Measurements from ENCODE around the gene CAPZB.
A peak's percentile ranks its signal among the peaks of the same experiment; 100 is the strongest.

CAPZB gene

GRCh38 chr1:19467199-19468187, 17.8 kb downstream of the CAPZB start:
- DNase-seq: no peak

GRCh38 chr1:19466112-19466561, 19.2 kb downstream of the CAPZB start:
- no peak for DNase-seq

- no peak for DNase-seq
Measured at GRCh38 chr1:19465650-19466049, 19.7 kb downstream of the CAPZB start.

- DNase-seq: no peak
Measured at GRCh38 chr1:19465123-19465522, 20.2 kb downstream of the CAPZB start.

- no peak for DNase-seq
Measured at GRCh38 chr1:19464696-19465095, 20.6 kb downstream of the CAPZB start.

- no peak for DNase-seq
Measured at GRCh38 chr1:19463504-19463803, 21.9 kb downstream of the CAPZB start.

- no peak for DNase-seq
Measured at GRCh38 chr1:19462781-19463503, 22.4 kb downstream of the CAPZB start.

- no peak for DNase-seq
Measured at GRCh38 chr1:19461220-19461554, 24.2 kb downstream of the CAPZB start.

- DNase-seq: no peak
Measured at GRCh38 chr1:19460535-19461219, 24.7 kb downstream of the CAPZB start.

GRCh38 chr1:19458815-19459417, 26.4 kb downstream of the CAPZB start:
- no peak for DNase-seq

GRCh38 chr1:19457607-19458006, 27.7 kb downstream of the CAPZB start:
- peak; percentile 43 to 68 for DNase-seq

GRCh38 chr1:19456968-19457441, 28.3 kb downstream of the CAPZB start:
- no peak for DNase-seq

GRCh38 chr1:19455353-19455752, 30.0 kb downstream of the CAPZB start:
- DNase-seq: no peak

- DNase-seq: peak in 1 of 2 donors; percentile 44
Measured at GRCh38 chr1:19454265-19455146, 30.8 kb downstream of the CAPZB start.

- peak in 1 of 2 donors; percentile 23 for DNase-seq
Measured at GRCh38 chr1:19453741-19454201, 31.6 kb downstream of the CAPZB start.

GRCh38 chr1:19452221-19452663, 33.1 kb downstream of the CAPZB start:
- DNase-seq: no peak

- DNase-seq: peak; percentile 32 to 35
Measured at GRCh38 chr1:19450811-19451515, 34.4 kb downstream of the CAPZB start.

GRCh38 chr1:19449454-19450228, 35.7 kb downstream of the CAPZB start:
- no peak for DNase-seq

GRCh38 chr1:19448491-19449439, 36.6 kb downstream of the CAPZB start:
- peak; percentile 56 to 72 for DNase-seq

Data from inflammatory macrophage treated with lipopolysaccharide for 1 hour (primary cell).